Natural killer cell (primary cell): ENCODE results near the gene SNRPE. TPM values are rescaled to one million over a fixed set of nuclear protein-coding genes. Genes with fewer than 3 reads are reported as not detected.
A peak's percentile ranks its signal among the peaks of the same experiment; 100 is the strongest.
"Not testable (repeated sequence)": the region's sequence is repeated elsewhere in the genome, so short reads cannot be mapped to it uniquely, and the experiment has no call there.

Experiments
- ATAC-seq, 3 donors: fragments of 150-1000 bp in 2 of 3; fragments of 200-7000 bp in 1 of 3; cut with Tn5 transposase; 1 replicate in 1 of 3; 2 replicates in 2 of 3; pipeline ENCODE4 v1.10.0; 2021; ENCODE audit warnings: mild to moderate bottlenecking in 2 of 3, moderate library complexity in 2 of 3
- DNase-seq, 2 donors: peaks; one replicate each; pipeline versions ENCODE4 v3.0.0 to v3.0.0-alpha.2; 2013 to 2021; ENCODE audit warnings: mixed read lengths in 1 of 2
- H3K27ac ChIP-seq: one replicate; pipeline ENCODE4 v1.5.1; 2013; ENCODE audit warnings: mild to moderate bottlenecking, low read length
- H3K27me3 ChIP-seq: one replicate; pipeline ENCODE4 v1.6.1; 2013; ENCODE audit warnings: low read length; ENCODE audit not compliant: control insufficient read depth, insufficient read depth
- H3K36me3 ChIP-seq: one replicate; pipeline ENCODE4 v1.6.1; 2013; ENCODE audit warnings: low read length; ENCODE audit not compliant: control insufficient read depth, insufficient read depth
- H3K4me1 ChIP-seq: one replicate; pipeline ENCODE4 v1.6.1; 2013; ENCODE audit warnings: low read length; ENCODE audit not compliant: control insufficient read depth, insufficient read depth
- H3K4me3 ChIP-seq: one replicate; pipeline ENCODE4 v1.5.1; 2013; ENCODE audit warnings: low read length
- H3K9me3 ChIP-seq: one replicate; pipeline ENCODE4 v1.6.1; 2013; ENCODE audit warnings: low read length; ENCODE audit not compliant: control insufficient read depth, insufficient read depth
- H3K27ac Mint-ChIP-seq, 2 donors: one replicate each; pipeline ENCODE4 v1.8.0; 2022; ENCODE audit warnings: mild to moderate bottlenecking in 2 of 2, mixed read lengths in 2 of 2, moderate library complexity in 1 of 2
- H3K27me3 Mint-ChIP-seq, 2 donors: one replicate each; pipeline ENCODE4 v1.8.0; 2022; ENCODE audit warnings: low read depth in 2 of 2, mixed read lengths in 2 of 2
- H3K36me3 Mint-ChIP-seq: one replicate; pipeline ENCODE4 v1.8.0; 2022; ENCODE audit warnings: mixed read lengths
- H3K4me1 Mint-ChIP-seq, 2 donors: one replicate each; pipeline ENCODE4 v1.8.0; 2022; ENCODE audit warnings: mixed read lengths in 2 of 2
- H3K4me3 Mint-ChIP-seq: one replicate; pipeline ENCODE4 v1.8.0; 2022; ENCODE audit warnings: mild to moderate bottlenecking, moderate library complexity, mixed read lengths
- H3K9me3 Mint-ChIP-seq, 2 donors: one replicate each; pipeline ENCODE4 v1.8.0; 2022; ENCODE audit warnings: mixed read lengths in 2 of 2
- CTCF ChIP-seq: fragments of 200-600 bp; IDR thresholded peaks from one replicate; pipeline ENCODE4 v1.8.0; 2022; ENCODE audit warnings: antibody characterized with exemption
- whole genome bisulfite sequencing: methylation state at CpG from one replicate; pipeline ENCODE4 v1.1.7; 2013; ENCODE audit warnings: missing lambda C conversion rate; ENCODE audit not compliant: insufficient coverage; 5-methylcytosine and 5-hydroxymethylcytosine counted together
- intact Hi-C: fragments of 100-400 bp; cut with micrococcal nuclease; formaldehyde crosslinking; loops from one replicate; pipeline ENCODE4 v1.14.2; 2022
- total RNA-seq, 4 donors: library from RNA; stranded (reverse); fragments of 120-200 nt in 1 of 4; gene quantifications; one replicate each; pipeline versions ENCODE4 v1.2.3 to v1.2.4, GENCODE V29; 2013 to 2022

The SNRPE gene
- total RNA-seq, 3 donors from 2014 or later (not counting 1 experiment from before 2014, with no cell fraction given): 48.6 to 57.9 (median 54.4) TPM

GRCh38 chr1:203843435-203843834, 18.0 kb upstream of the SNRPE start:
- no peak overlapping the region for H3K27ac ChIP-seq
- intact Hi-C loops: no loop called here
- Mint-ChIP-seq H3K36me3 (peaks cover 6% of the 10 kb centered on the region), H3K27me3 (no peaks in the 10 kb centered on the region), H3K4me3 (no peak overlapping the region), H3K4me1 (peaks cover 0 to 5% of the 10 kb centered on the region in 2 donors), H3K27ac (peak overlapping the region in 1 of 2 donors; percentile 46), H3K9me3 (no peaks in the 10 kb centered on the region)
- H3K27me3 ChIP-seq: no peaks in the 10 kb centered on the region
- no peak for ATAC-seq
- H3K9me3 ChIP-seq: no peaks in the 10 kb centered on the region
- no peak for DNase-seq
- H3K36me3 ChIP-seq: peaks cover 54% of the 10 kb centered on the region
- no peak for TF ChIP-seq CTCF
- no peaks in the 10 kb centered on the region for H3K4me1 ChIP-seq
- WGBS: 100% methylated on average over 1 of the region's 1 CpG
- no peak overlapping the region for H3K4me3 ChIP-seq

- H3K4me1 Mint-ChIP-seq, H3K27me3 Mint-ChIP-seq, H3K9me3 Mint-ChIP-seq, H3K9me3 ChIP-seq, H3K27me3 ChIP-seq, H3K36me3 Mint-ChIP-seq, H3K27ac Mint-ChIP-seq, intact Hi-C loops, H3K27ac ChIP-seq, H3K4me3 ChIP-seq, H3K4me3 Mint-ChIP-seq, ATAC-seq, DNase-seq, H3K4me1 ChIP-seq: not testable (repeated sequence)
- H3K36me3 ChIP-seq: peaks cover 52% of the 10 kb centered on the region
Measured at GRCh38 chr1:203853112-203853511, 8.3 kb upstream of the SNRPE start.

- Mint-ChIP-seq H3K36me3 (no peaks in the 10 kb centered on the region), H3K9me3 (no peaks in the 10 kb centered on the region), H3K4me3 (no peak overlapping the region), H3K27ac (no peak overlapping the region), H3K4me1 (peaks cover 20% of the 10 kb centered on the region in 2 donors), H3K27me3 (no peaks in the 10 kb centered on the region)
- H3K27ac ChIP-seq: no peak overlapping the region
- DNase-seq (no peak), ATAC-seq (no peak)
- no peaks in the 10 kb centered on the region for H3K9me3 ChIP-seq
- no peak overlapping the region for H3K4me3 ChIP-seq
- H3K27me3 ChIP-seq: no peaks in the 10 kb centered on the region
- peaks cover 13% of the 10 kb centered on the region for H3K36me3 ChIP-seq
- TF ChIP-seq CTCF: no peak
- intact Hi-C loops: no loop called here
- 61% methylated on average over 2 of the region's 2 CpGs for WGBS
- peaks cover 11% of the 10 kb centered on the region for H3K4me1 ChIP-seq
Measured at GRCh38 chr1:203858055-203858454, 3.3 kb upstream of the SNRPE start.

- intact Hi-C loops: no loop called here
- no peak overlapping the region for H3K27ac Mint-ChIP-seq
- H3K9me3 Mint-ChIP-seq: no peaks in the 10 kb centered on the region
- DNase-seq: no peak
- peaks cover 11% of the 10 kb centered on the region for H3K36me3 ChIP-seq
- TF ChIP-seq CTCF: no peak
- no peaks in the 10 kb centered on the region for H3K27me3 Mint-ChIP-seq
- H3K36me3 Mint-ChIP-seq: no peaks in the 10 kb centered on the region
- peaks cover 11% of the 10 kb centered on the region for H3K4me1 ChIP-seq
- H3K9me3 ChIP-seq: no peaks in the 10 kb centered on the region
- H3K27me3 ChIP-seq: no peaks in the 10 kb centered on the region
- H3K4me3 ChIP-seq: no peak overlapping the region
- H3K4me1 Mint-ChIP-seq: peaks cover 20 to 25% of the 10 kb centered on the region in 2 donors
- no peak overlapping the region for H3K27ac ChIP-seq
- WGBS: 91% methylated on average over 4 of the region's 4 CpGs
- no peak for ATAC-seq
- H3K4me3 Mint-ChIP-seq: no peak overlapping the region
Measured at GRCh38 chr1:203858975-203859374, 2.4 kb upstream of the SNRPE start.
